GM19099 (cell line): ENCODE measurements around the gene FAM120B.

Experiments
- POLR2A ChIP-seq: IDR thresholded peaks from 3 replicates; pipeline ENCODE4 v1.6.1; 2011; ENCODE audit warnings: low read depth; ENCODE audit not compliant: insufficient read length; ENCODE audit errors: extremely low read depth

The FAM120B gene

DNA sequence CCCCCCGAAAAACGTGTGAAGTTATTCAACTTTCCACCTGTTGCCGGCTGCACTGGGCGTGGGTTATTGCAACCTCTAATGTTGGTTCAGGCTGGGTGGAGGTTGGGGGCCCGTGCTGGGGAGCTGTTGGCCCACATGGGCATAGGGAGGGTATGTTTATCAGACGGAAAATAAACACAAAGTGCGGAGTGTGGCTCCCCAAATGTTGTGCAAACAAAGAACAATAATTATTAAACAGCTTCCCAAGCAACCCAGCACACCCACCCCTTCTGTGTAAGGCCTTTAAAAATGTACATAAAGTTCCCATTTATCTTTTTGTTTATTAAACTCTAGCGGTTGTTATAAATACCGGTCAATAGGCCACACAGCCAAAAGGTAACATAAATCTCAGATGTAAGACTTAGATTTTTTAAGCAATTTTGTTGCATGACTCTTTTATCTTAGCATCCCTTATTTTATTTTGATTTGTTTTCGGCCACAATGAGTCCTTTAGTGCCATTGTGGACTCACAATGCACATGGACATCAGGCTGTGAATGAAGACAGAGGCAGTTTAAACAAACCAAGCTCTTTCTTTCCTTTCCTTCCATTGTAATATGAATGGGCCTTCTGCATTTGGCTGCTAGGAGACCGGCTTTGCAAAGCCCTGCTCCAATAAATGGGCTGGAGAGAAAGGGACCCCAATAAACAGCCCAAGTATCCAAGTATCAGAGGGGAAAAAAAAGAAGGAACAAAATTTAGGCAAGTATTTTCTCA is 8.8 kb upstream of the FAM120B start:
- TF ChIP-seq POLR2A, result no peak

DNA sequence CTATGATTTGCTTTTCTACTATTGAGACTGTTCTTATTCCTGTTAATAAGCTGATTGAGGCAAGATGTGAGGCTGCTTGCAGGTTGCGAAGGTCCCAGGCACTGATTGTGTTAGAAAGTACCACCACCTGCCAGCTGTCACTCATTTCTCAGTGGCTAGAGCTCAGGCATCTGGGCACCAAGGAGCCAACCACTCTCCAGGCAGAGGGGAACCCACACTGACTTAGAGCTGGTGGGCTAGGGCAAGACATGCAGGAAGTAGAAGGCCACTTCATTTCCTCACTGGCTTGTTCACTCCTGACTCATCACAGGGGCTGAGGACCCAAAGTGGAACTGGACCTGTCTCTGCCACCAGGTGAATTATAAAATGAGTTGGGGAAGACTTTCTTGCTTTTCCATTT is 7.9 kb upstream of the FAM120B start:
- no peak for TF ChIP-seq POLR2A

DNA sequence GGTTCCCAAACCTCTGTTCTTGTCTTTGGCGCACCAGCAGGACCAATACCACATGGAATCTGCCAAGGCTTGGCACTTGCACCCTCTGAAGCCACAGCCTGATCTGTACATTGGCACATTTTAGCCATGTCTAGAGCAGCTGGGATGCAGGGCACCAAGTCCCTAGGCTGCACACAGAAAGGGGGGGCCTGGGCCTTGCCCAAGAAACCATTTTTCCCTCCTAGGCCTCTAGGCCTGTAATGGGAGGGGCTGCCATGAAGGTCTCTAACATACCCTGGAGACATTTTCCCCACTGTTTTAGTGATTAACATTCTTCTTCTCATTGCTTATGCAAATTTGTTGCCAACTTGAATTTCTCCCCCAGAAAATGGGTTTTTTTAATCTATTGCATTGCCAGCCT is 5.4 kb upstream of the FAM120B start:
- no peak for TF ChIP-seq POLR2A

- TF ChIP-seq POLR2A, result no peak
Observed at GRCh38 chr6:170305805-170306323, 694 bp upstream of the FAM120B start.

DNA sequence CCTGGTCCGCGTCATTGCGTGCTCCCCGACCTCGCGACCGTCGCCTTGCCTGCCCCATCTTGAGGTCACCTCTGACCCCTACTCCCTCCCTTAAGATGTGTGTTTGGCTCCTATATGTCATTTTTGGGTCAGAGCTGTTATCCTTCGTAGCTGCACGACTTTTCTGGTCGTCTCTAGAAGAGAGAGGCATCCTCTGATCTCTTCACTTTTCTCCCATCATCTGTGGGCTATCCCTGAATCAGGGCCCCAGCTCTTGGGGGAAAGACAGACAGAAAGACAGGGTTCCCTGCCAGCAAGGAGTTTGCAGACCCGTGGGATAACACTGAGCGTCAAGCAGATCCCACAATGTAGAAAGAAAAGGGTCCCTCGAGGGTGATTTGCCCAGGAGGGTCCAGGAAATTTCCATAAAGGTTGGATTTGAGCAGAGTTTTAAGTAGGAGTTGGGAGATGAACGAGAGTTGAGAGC is 555 bp downstream of the FAM120B start:
- TF ChIP-seq POLR2A, result no peak

DNA sequence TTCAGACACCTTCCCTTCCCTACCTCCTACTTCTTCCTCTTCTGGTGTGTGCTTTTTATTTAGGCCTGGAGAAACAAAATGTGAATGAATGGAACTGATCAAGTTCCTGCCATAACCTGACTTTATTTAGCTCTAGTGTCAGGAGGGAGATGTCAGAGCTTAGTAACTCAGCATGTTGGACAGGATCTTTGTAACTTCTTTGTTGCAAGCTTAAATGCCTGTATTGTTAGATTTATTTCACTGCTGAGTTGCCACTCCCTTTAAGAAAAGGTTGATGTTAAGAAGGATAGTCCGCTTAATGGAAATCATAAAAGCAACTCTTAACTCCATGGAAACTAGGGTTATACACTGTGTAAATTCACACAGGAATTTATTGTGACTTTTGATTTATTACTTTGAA is 2.2 kb downstream of the FAM120B start:
- no peak for TF ChIP-seq POLR2A

DNA sequence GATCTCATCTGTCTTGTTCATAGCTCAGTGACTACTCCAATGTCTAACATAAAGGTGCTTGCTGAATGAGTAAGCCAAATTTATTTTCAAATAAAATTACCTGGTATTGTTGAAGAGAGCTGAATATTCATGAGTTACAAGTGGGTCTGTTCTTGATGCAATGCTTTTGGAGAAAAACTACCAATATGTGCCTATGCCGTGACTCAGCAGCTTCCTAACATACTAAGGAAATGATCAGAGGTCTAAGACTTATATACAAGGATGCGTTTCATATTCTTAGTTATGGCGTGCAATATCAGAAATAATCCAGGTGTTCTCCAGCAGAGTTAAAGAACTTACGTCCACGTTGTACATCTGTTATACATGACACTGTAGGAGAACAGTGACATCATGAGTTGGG is 5.1 kb downstream of the FAM120B start:
- TF ChIP-seq POLR2A, result no peak

DNA sequence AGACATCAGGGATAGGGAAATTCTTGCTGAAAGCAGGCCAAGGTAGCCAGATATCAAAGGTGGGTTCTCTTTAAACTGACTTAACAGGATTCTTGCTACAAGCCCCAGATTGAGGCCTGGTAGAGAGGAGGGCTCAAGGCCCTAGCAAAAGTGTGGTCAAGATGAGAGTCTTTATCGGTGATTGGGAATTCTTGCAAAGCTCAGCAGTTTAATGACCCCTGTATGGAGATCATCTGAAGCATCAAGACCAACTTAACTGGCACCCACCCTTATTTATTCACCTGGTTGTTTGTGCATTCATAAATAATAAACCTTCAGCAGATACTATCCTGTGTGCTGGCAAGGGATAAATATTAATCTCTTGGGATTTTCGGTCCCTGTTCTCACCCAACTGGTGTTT is 6.3 kb downstream of the FAM120B start:
- no peak for TF ChIP-seq POLR2A

- no peak for TF ChIP-seq POLR2A
Observed at GRCh38 chr6:170313716-170314295, 7.2 kb downstream of the FAM120B start.

- TF ChIP-seq POLR2A, result no peak
Observed at GRCh38 chr6:170314983-170315382, 8.4 kb downstream of the FAM120B start.

- TF ChIP-seq POLR2A, result no peak
Observed at GRCh38 chr6:170316071-170316470, 9.5 kb downstream of the FAM120B start.

GRCh38 chr6:170317076-170317475 is 10.5 kb downstream of the FAM120B start:
- no peak for TF ChIP-seq POLR2A

DNA sequence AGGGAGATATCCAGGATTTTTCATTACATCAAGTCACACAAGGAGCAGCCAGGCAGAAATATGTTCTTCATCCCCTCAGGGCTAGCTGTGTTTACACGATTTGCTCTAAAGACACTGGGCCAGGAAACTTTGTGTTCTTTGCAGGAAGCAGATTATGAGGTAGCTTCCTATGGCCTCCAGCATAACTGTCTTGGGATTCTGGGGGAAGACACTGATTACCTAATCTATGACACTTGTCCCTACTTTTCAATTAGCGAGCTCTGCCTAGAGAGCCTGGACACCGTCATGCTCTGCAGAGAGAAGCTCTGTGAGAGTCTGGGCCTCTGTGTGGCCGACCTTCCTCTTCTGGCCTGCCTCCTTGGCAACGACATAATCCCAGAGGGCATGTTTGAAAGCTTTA is 11.2 kb downstream of the FAM120B start:
- no peak for TF ChIP-seq POLR2A

- no peak for TF ChIP-seq POLR2A
Observed at GRCh38 chr6:170329321-170329720, 22.8 kb downstream of the FAM120B start.

GRCh38 chr6:170344631-170345576 is 38.3 kb downstream of the FAM120B start:
- no peak for TF ChIP-seq POLR2A
